Fibroblast of lung (primary cell): Measurements from ENCODE around the gene CSNK1A1.

Source experiments
- CTCF ChIP-seq, 2 donors: IDR thresholded peaks in 1 of 2; conservative IDR thresholded peaks in 1 of 2; 1 replicate in 1 of 2; 2 replicates in 1 of 2; pipeline ENCODE4 v1.5.1; 2011 to 2012; ENCODE audit warnings: low read length in 2 of 2, control low read depth in 1 of 2, inconsistent platforms in 1 of 2, low read depth in 1 of 2, mild to moderate bottlenecking in 1 of 2
- EZH2 ChIP-seq: IDR thresholded peaks from 2 replicates; pipeline ENCODE4 v1.5.1; 2012; ENCODE audit warnings: low read length, control low read depth, mild to moderate bottlenecking; ENCODE audit errors: missing control alignments

GRCh38 chr5:149496917-149497316 is 54.3 kb downstream of the CSNK1A1 start:
- no peak for TF ChIP-seq CTCF (conservative IDR thresholded peaks at IDR 0.05 in 1 of 2, IDR thresholded peaks at IDR 0.05 in 1 of 2; ENCODE audit: low read depth in 1 of 2, low read length in 2 of 2)
- TF ChIP-seq EZH2, result no peak
